Fibroblast of skin of left quadriceps (primary cell): ENCODE data around the gene CIAO2B.
"Not testable (repeated sequence)": the region's sequence is repeated elsewhere in the genome, so short reads cannot be mapped to it uniquely, and the experiment has no call there.

Experiments used
- DNase-seq, 2 experiments: peaks; one replicate each; pipeline ENCODE4 v3.0.0-alpha.2; 2013; ENCODE audit warnings: low read depth in 2 of 2

The CIAO2B gene

DNA sequence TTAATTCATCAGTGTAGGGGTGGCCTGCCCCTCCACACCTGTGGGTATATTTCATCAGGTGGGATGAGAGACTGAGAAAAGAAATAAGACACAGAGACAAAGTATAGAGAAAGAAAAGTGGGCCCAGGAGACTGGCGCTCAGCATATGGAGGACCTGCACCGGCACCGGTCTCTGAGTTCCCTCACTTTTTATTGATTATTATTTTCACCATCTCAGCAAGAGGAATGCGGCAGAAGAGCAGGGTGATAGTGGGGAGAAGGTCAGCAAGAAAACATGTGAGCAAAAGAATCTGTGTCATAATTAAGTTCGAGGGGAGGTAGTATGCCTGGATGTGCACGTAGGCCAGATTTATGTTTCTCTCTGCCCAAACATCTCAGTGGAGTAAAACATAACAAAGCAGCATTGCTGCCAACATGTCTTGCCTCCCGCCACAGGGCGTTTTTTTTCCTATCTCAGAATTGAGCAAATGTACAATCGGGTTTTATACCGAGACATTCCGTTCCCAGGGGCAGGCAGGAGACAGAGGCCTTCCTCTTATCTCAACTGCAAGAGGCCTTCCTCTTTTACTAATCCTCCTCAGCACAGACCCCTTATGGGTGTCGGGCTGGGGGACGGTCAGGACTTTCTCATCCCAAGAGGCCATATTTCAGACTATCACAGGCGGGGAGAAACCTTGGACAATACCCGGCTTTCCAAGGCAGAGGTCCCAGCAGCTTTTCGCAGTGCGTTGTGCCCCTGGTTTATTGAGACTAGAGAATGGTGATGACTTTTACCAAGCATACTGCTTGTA is 21.4 kb upstream of the CIAO2B start:
- DNase-seq = not testable (repeated sequence)

DNA sequence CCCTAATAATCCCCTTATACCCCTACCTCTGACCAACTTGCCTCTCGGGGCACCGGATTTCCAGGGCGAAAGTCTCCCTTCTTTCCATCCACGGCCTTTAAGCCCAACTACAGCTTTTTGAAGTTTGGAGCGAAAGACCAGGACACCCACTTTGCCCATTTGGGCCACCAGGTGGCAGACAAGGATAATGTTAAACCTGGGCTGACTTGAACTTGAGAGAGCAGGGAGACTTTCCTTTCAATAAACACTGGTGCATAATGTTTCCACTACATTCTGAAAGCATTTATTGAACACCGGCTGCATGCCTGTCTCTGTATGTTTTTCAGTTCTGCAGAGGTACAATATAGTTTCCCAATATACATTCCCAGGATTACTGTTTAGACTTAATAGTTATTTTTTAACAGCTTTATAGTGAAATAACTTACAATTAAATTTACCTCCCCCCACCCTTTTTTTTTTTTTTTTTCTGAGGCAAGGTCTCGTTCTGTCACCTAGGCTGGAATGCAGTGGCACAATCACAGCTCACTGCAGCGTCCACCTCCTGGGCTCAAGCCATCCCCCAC is 20.0 kb upstream of the CIAO2B start:
- peak; percentile 42 to 49 for DNase-seq

GRCh38 chr16:66953462-66954096 is 19.4 kb upstream of the CIAO2B start:
- no peak for DNase-seq

- no peak for DNase-seq
Measured at GRCh38 chr16:66952430-66953110, 18.4 kb upstream of the CIAO2B start.

DNA sequence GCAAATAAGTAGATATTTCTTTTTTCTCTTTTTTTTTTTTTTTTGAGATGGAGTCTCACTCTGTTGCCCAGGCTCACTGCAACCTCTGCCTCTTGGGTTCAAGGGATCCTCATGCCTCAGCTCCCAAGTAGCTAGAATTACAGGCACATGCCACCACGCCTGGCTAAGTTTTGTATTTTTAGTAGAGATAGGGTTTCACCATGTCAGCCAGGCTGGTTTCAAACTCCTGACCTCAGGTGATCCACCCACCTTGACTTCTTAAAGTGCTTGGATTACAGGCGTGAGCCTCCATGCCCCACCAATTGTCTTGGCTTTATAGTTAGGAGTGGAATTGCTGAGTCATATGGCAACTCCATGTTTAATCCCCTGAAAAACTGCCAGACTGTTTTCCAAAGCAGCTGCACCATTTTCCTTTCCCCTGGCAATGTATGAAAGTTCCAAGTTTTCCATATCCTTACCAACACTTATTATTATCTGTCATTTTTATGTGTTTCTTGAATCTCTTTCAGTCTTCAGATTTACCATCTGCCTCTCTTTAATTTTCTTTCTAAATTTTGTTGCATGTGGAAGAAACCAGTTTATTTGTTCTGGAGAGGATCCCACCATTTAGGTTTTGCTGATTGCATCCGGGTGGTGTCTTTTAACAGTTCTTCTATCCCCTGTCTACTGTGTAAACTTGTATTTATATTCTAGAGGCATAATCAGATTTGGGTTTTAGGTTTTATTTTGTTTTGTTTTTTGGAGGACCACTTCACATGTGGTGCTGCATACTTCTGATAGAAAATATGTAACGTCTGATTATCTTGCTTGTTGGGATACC is 17.0 kb upstream of the CIAO2B start:
- DNase-seq = no peak

DNA sequence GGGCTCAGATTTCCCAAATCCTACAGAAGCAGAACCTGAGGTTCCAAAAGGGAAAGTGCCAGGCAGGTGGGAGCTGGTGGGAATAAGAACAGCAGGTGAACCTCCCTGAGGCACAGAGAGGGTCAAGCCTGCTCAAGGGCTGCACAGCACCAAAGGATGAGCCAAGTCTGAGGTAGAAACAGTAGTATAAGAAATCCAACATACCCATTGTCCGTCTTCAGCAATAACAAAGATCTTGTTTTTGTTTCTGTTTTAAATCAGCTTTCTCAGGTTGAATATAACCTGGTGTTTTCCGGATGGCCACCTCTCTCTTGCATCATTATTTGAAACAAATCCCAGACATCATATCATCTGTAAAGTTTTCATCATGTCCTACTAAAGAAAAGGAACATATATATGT is 16.2 kb upstream of the CIAO2B start:
- DNase-seq = no peak

DNA sequence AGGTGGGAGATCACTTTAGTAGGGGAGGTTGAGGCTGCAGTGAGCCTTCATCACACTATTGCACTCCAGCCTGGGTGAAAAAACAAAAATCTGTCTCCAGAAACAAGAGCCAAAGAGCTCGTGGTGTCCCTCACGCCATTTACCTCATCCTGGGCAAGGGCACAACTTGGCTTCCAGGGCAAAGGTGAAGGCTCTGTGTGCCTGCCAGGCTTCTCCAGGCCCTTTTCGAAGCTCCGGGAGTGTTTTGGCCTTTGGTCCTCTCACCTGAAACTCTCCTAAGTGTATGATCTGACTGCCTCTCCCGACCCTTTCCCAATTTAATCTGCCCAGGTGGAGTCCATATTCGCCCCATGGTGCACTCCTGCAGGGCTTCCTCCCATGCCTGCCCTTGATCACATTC is 15.3 kb upstream of the CIAO2B start:
- DNase-seq = no peak

- no peak for DNase-seq
Measured at GRCh38 chr16:66948837-66949225, 14.6 kb upstream of the CIAO2B start.

DNA sequence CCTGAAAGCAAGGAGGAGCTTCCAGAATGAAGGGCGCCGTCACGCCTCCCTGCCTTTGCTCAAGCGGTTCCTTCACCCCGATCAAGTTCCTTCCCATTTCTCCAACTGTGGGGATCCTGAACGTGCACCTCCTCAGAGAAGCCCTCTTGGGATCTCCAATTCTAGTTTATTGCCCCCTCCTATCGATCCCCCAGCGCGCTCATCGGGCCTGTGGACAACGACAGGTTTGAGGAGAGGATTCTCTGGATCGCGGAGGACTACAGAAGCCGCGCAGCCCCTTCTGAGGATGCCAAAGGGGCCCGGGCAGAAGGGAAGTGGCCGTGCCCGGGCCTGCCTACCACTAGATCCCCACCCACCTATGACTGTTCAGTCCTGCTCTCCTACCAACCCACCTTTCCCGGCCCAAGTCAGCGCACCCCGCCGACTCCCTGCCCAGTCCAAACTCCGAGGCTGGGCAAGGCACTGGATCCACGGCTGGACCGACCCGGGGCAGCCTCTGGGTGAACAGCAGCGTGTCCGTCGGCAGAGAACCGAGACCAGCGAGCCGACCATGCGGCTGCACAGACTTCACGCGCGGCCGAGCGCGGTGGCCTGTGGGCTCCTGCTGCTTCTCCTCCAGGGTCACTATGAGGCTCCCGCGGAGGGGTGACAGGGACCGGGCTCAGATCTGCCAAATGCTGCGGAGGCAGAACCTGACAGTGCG is 14.1 kb upstream of the CIAO2B start:
- no peak for DNase-seq

- DNase-seq = peak; percentile 55 to 60
Measured at GRCh38 chr16:66947302-66948065, 13.3 kb upstream of the CIAO2B start.

DNA sequence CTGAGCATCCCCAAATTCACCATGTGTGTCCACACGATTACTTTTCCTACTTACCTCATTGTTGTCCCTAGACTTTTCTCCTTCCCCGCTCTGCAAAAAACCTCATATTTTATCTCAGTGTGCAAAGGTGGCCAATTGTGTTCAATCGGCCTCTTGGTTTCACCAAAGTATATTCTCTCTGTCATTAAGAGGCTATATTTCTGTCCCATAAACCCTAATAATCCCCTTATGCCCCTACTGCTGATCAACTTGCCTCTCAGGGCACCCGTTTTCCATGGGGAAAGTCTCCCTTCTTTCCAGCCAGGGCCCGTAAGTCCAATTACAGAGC is 12.7 kb upstream of the CIAO2B start:
- DNase-seq = no peak

GRCh38 chr16:66946541-66946940 is 12.3 kb upstream of the CIAO2B start:
- DNase-seq = no peak

GRCh38 chr16:66945939-66946338 is 11.7 kb upstream of the CIAO2B start:
- no peak for DNase-seq

DNA sequence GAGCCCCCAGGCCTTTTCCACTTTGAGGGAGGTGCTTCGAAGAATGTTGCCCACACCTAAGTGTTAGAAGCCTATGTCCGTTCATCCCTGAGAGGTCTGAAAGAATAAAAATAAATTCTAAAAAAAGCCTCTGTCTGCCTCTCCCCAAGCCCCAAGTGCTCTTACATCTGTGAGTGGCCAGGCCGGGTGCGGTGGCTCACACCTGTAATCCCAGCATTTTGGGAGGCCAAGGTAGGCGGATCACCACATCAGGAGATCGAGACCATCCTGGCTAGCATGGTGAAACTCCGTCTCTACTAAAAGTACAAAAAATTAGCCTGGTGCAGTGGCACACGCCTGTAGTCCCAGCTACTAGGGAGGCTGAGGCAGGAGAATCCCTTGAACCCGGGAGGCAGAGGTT is 10.8 kb upstream of the CIAO2B start:
- not testable (repeated sequence) for DNase-seq

DNA sequence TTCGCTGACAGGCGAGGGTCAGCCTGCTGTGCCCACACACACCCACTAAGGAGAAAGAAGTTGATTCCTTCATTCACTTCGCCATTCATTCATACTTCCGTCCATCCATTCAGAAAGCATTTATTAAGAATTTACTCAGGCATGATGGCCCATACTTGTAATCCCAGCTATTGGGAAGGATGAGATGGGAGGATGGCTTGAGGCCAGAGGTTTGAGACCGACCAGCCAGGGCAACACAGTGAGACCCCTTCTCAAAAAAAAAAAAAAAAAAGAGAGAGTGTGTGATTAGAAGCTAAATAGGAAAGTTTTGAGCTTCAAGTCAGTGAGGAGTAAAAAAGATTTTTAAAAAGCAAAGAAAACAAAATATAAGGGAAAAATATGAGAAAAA is 9.8 kb upstream of the CIAO2B start:
- no peak for DNase-seq

GRCh38 chr16:66943426-66944053 is 9.3 kb upstream of the CIAO2B start:
- DNase-seq = no peak

DNA sequence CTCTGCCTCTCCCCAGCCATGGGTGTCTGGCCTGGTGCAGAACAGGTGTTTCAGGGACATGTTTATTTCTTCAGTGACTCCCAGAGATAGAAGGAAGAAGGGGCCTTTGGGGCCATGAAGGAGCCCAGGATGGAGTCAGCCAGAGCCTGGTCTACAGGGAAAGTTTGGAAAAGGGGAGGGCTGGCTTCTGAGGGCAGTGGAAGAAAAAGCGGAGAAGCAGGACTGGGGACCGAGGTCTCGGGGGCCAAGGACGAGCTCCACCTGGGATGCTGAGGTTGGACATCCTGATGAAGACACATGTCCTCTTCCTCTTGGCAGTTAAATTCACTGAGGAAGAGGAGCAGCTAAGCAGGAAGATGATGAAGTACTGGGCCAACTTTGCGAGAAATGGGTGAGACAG is 8.8 kb upstream of the CIAO2B start:
- DNase-seq = no peak

- DNase-seq = no peak
Measured at GRCh38 chr16:66940236-66940635, 6.0 kb upstream of the CIAO2B start.

GRCh38 chr16:66939366-66939765 is 5.2 kb upstream of the CIAO2B start:
- no peak for DNase-seq

DNA sequence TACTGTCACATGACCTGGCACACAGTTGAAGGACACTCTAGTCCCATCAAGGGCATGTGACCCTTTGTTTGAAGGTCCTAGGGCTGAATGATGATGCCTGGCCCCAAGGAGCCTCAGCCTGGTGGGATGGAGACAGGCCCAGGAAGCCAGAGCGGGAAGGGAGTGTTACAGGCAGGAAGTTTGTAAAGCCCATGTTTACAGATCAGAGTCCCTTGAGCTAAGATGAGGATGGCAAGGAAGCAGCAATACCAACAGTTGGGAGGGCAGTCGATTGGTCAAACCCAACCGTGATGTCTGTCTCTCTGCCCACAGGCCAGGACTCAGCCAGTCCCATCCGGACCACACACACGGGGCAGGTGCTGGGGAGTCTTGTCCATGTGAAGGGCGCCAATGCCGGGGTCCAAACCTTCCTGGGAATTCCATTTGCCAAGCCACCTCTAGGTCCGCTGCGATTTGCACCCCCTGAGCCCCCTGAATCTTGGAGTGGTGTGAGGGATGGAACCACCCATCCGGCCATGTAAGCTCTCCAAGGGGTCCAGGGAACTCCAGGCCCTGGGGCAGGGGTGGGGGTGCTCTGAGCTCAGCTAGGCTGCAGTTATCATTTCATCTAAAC is 3.6 kb upstream of the CIAO2B start:
- no peak for DNase-seq
